ENCODE measurements around the gene ZBTB11. TPM values are rescaled to one million over a fixed set of nuclear protein-coding genes. Genes with fewer than 3 reads are reported as not detected.
A peak's percentile ranks its signal among the peaks of the same experiment; 100 is the strongest.
"Not testable (repeated sequence)": the region's sequence is repeated elsewhere in the genome, so short reads cannot be mapped to it uniquely, and the experiment has no call there.

The ZBTB11 gene
- total RNA-seq, 1 donor from 2014 or later = 10.3 TPM

GRCh38 chr3:101703169-101703568 is 26.2 kb upstream of the ZBTB11 start:
- no peak for DNase-seq
- Histone ChIP-seq H3K36me3 (no peaks in the 10 kb centered on the region), H3K27me3 (ENCODE audit: low read depth) (no peaks in the 10 kb centered on the region), H3K4me1 (no peaks in the 10 kb centered on the region), H3K4me3 (no peak overlapping the region), H3K27ac (replicated peaks) (no peak overlapping the region), H3K9me3 (replicated peaks) (no peaks in the 10 kb centered on the region)
- no peak for TF ChIP-seq CTCF (IDR thresholded peaks at IDR 0.05; ENCODE audit: borderline replicate concordance)
- intact Hi-C loops (cut with micrococcal nuclease) = no loop called here

GRCh38 chr3:101702726-101703125 is 25.8 kb upstream of the ZBTB11 start:
- Histone ChIP-seq H3K4me3 (no peak overlapping the region), H3K27me3 (ENCODE audit: low read depth) (no peaks in the 10 kb centered on the region), H3K36me3 (no peaks in the 10 kb centered on the region), H3K27ac (replicated peaks) (no peak overlapping the region), H3K9me3 (replicated peaks) (no peaks in the 10 kb centered on the region), H3K4me1 (no peaks in the 10 kb centered on the region)
- intact Hi-C loops (cut with micrococcal nuclease) = no loop called here
- TF ChIP-seq CTCF (IDR thresholded peaks at IDR 0.05; ENCODE audit: borderline replicate concordance) = no peak
- no peak for DNase-seq

- TF ChIP-seq CTCF (IDR thresholded peaks at IDR 0.05; ENCODE audit: borderline replicate concordance) = no peak
- H3K27ac ChIP-seq (replicated peaks) = no peak overlapping the region
- intact Hi-C loops (cut with micrococcal nuclease) = no loop called here
- no peaks in the 10 kb centered on the region for H3K36me3 ChIP-seq
- H3K4me3 ChIP-seq = no peak overlapping the region
- no peaks in the 10 kb centered on the region for H3K9me3 ChIP-seq (replicated peaks)
- no peak for DNase-seq
- no peaks in the 10 kb centered on the region for H3K4me1 ChIP-seq
- H3K27me3 ChIP-seq (ENCODE audit: low read depth) = no peaks in the 10 kb centered on the region
These were observed 25.0 kb upstream of the ZBTB11 start for GRCh38 chr3:101701696-101702634.

GRCh38 chr3:101695779-101696372 is 18.9 kb upstream of the ZBTB11 start:
- Histone ChIP-seq H3K27me3 (ENCODE audit: low read depth) (no peaks in the 10 kb centered on the region), H3K9me3 (replicated peaks) (no peaks in the 10 kb centered on the region), H3K36me3 (no peaks in the 10 kb centered on the region), H3K4me1 (no peaks in the 10 kb centered on the region), H3K4me3 (no peak overlapping the region), H3K27ac (replicated peaks) (no peak overlapping the region)
- intact Hi-C loops (cut with micrococcal nuclease) = no loop called here
- DNase-seq = no peak
- TF ChIP-seq CTCF (IDR thresholded peaks at IDR 0.05; ENCODE audit: borderline replicate concordance) = peak; percentile 86

GRCh38 chr3:101694836-101695235 is 17.9 kb upstream of the ZBTB11 start:
- intact Hi-C loops (cut with micrococcal nuclease); H3K36me3 ChIP-seq; H3K4me3 ChIP-seq; H3K27ac ChIP-seq (replicated peaks); H3K9me3 ChIP-seq (replicated peaks); H3K27me3 ChIP-seq (ENCODE audit: low read depth); H3K4me1 ChIP-seq; DNase-seq: not testable (repeated sequence)

- H3K4me1 ChIP-seq; H3K27ac ChIP-seq (replicated peaks); H3K4me3 ChIP-seq; intact Hi-C loops (cut with micrococcal nuclease); H3K9me3 ChIP-seq (replicated peaks); DNase-seq; H3K36me3 ChIP-seq; H3K27me3 ChIP-seq (ENCODE audit: low read depth): not testable (repeated sequence)
- peak; percentile 52 for TF ChIP-seq CTCF (IDR thresholded peaks at IDR 0.05; ENCODE audit: borderline replicate concordance)
These were observed 16.6 kb upstream of the ZBTB11 start for GRCh38 chr3:101693540-101693939.

- intact Hi-C loops (cut with micrococcal nuclease); DNase-seq; H3K4me3 ChIP-seq; H3K9me3 ChIP-seq (replicated peaks); H3K27me3 ChIP-seq (ENCODE audit: low read depth); H3K36me3 ChIP-seq; H3K4me1 ChIP-seq; H3K27ac ChIP-seq (replicated peaks): not testable (repeated sequence)
These were observed 15.0 kb upstream of the ZBTB11 start for GRCh38 chr3:101691685-101692671.
